ENCODE measurements around the gene NISCH.

The NISCH gene

DNA sequence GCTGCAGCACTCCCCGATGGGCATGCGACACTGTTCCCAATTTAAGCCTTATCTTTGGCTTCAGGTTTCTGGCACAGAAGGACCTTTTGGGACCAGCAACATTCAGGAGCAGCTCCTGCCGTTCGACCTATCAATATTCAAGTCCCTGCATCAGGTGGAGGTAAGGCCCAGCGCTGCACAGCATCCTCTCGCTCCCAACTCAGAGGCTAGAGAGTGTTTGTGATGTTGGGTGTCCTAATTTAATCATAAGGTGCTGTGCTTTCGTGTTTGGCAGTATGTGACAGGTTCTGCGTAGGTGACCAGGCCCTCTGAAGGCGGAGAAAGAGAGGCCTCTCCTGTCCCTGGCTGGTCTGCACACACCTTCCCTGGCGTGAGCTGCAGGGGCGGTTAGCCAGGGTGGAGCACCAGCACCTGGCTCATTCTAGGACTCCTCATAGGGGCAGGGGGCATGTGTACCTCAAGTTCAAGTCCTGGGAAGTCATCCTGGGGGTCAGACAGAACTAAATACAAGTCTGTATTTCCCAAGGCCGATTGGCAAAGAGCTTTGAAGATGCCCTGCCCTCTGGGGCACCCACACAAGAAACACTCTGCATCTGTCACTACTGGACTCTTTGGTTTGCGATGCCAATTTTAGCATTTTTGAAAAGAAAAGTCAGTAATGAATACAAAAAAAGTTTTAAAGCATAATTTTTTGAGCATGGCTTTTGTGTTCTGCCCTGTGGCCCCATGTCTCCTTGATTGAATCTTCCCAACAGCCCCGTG, 17.0 kb downstream of the NISCH start:
- DNase-seq, result no peak

- DNase-seq, result no peak
These were observed 17.6 kb downstream of the NISCH start for GRCh38 chr3:52473026-52473425.

GRCh38 chr3:52477076-52477795, 21.8 kb downstream of the NISCH start:
- no peak for DNase-seq

GRCh38 chr3:52477796-52478095, 22.3 kb downstream of the NISCH start:
- no peak for DNase-seq

DNA sequence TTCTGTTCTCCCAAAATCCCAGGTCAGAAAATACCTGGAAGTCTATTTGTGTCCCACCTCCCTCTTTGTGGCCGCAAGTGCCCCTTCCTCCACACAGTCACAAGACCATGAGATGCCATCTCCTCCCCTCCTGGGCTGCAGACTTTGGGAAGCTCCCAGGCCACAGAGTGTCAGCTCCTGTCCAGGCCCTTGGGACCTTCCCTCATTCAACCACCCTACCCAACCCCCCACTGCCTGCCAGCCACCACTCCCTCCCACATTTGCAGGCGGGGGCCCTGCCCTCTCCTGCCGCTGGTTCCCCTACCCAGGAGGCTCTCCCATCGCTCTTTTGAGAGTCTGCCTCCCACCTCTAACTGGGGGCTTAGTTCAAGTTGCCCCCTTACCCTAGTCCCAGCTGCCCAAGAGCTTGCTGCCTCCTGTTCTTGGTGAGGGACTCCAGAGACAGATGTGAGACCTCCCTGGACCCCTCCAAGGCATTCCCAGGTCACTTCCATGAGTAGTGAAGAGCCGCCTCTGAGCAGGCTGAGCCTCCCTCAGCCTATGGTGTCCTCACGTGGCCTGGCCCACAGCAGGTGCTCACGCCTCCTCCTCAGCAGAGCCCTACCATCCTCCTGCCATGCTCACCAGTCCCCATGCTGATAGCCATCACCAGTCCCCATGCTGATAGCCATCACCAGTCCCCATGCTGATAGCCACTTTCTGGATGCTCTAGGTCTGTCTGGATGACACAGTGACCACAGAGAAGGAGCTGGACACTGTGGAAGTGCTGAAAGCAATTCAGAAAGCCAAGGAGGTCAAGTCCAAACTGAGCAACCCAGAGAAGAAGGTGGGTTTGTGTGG, 23.9 kb downstream of the NISCH start:
- no peak for DNase-seq

DNA sequence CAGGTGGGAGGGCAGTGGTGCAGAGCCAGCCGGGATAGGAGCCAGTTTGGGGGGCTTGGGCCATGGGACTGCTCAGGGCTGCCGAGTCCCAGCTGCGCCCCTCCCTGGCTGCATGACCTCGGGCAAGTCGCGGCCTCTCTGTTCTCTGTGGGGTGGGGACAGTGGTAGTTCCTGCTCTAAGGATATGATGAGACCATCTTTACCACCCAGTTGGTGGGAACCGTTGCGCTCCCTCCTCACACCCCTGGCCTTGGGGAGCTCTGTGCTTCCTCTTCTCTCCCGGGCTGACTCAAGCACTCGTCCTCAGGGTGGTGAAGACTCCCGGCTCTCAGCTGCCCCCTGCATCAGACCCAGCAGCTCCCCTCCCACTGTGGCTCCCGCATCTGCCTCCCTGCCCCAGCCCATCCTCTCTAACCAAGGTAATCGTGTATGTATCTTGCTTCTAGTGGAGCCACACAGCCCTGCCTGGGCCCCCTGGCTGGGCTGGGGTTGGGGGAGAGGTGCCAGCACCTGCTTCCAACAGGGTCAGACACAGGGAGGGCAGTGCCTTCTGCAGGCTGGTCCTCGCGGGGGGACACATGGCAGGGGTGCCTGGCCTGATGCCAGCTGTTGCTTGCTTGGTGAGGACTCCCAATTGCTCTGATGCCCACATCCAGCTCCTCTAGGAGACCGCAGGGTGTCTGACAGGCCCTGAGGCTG, 24.6 kb downstream of the NISCH start:
- DNase-seq, result no peak

GRCh38 chr3:52480768-52481715, 25.6 kb downstream of the NISCH start:
- DNase-seq, result no peak

DNA sequence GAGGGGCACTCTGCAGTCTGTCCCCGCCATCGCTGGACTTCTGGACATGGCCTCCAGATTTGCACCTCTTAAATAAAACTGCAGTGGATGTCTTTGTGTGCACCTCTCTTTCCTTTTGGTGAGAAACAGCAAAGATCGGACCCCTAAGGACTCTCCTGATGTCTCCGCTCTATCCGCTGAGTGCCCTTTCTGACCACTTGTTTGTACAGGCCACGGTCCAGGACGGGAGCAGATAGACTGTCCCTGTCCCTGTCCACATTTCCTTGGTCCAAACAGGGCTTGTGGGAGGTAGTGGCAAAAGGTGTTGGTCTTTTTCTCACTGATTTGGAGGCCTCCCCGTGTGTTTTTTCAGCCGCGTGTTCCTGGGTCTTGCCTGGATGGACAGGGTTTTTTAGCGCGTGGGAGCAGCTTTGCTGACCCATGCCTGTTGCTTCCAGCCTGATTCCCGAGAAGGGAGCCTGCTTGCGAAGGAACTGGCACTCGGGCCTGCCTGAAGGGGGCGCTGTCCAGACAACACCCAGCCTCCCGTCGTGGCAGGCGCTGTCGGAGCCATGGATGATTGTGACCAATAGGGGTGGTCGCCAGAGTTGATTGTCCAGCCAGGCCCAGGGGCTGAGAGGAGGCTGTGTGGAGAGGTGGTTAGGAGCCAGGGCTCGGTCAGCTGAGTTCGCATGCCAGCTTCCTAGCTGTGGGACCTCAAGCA, 26.6 kb downstream of the NISCH start:
- peak; percentile 27 for DNase-seq

DNA sequence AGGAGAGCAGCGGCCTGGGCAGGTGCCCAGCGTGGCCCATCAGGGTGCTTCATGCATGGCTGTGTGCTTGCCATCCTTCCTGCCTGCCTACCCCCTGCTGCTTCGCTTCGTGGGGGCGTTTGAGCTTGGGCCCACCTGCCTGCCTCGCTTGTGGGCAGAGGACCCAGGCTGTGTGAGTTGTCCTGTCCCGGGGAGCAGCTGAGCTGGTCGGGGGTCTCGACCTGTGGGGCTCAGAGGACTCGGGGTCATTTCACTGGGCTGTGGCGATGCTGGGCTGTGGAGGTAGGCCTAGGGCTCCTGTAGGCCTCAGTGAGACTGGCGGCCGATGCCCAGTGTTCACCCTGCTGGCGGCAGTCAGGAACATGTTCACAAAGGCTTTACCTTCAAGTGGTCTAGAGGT, 27.7 kb downstream of the NISCH start:
- DNase-seq, result no peak

GRCh38 chr3:52483577-52484381, 28.4 kb downstream of the NISCH start:
- DNase-seq, result no peak

- no peak for DNase-seq
These were observed 29.5 kb downstream of the NISCH start for GRCh38 chr3:52484680-52485461.

DNA sequence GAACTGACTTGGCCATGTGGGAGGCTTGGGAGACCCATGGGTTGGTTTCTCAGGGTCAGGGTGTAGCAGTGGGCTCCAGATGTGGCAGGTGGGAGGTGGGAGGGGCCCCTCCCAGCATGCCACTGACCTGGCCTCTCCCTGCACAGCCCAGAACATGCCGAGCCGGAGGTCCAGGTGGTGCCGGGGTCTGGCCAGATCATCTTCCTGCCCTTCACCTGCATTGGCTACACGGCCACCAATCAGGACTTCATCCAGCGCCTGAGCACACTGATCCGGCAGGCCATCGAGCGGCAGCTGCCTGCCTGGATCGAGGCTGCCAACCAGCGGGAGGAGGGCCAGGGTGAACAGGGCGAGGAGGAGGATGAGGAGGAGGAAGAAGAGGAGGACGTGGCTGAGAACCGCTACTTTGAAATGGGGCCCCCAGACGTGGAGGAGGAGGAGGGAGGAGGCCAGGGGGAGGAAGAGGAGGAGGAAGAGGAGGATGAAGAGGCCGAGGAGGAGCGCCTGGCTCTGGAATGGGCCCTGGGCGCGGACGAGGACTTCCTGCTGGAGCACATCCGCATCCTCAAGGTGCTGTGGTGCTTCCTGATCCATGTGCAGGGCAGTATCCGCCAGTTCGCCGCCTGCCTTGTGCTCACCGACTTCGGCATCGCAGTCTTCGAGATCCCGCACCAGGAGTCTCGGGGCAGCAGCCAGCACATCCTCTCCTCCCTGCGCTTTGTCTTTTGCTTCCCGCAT, 31.8 kb downstream of the NISCH start:
- no peak for DNase-seq

DNA sequence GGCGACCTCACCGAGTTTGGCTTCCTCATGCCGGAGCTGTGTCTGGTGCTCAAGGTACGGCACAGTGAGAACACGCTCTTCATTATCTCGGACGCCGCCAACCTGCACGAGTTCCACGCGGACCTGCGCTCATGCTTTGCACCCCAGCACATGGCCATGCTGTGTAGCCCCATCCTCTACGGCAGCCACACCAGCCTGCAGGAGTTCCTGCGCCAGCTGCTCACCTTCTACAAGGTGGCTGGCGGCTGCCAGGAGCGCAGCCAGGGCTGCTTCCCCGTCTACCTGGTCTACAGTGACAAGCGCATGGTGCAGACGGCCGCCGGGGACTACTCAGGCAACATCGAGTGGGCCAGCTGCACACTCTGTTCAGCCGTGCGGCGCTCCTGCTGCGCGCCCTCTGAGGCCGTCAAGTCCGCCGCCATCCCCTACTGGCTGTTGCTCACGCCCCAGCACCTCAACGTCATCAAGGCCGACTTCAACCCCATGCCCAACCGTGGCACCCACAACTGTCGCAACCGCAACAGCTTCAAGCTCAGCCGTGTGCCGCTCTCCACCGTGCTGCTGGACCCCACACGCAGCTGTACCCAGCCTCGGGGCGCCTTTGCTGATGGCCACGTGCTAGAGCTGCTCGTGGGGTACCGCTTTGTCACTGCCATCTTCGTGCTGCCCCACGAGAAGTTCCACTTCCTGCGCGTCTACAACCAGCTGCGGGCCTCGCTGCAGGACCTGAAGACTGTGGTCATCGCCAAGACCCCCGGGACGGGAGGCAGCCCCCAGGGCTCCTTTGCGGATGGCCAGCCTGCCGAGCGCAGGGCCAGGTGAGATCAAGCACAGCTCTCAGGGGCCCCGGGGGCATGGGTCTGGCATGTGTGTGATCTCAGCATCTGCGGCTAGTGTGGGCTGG, 32.6 kb downstream of the NISCH start:
- no peak for DNase-seq

GRCh38 chr3:52488746-52489145, 33.3 kb downstream of the NISCH start:
- no peak for DNase-seq

DNA sequence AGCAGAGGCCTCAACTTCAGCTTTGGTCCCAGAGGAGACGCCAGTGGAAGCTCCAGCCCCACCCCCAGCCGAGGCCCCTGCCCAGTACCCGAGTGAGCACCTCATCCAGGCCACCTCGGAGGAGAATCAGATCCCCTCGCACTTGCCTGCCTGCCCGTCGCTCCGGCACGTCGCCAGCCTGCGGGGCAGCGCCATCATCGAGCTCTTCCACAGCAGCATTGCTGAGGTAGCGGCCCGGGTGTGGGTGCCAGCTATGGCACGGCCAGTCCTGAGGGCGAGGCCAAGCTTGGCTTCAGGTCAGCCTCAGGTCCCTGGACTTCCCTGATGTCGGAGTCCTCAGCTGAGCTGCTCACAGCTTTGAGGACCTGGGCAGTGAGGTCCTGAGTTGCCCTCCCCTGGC, 34.0 kb downstream of the NISCH start:
- no peak for DNase-seq

DNA sequence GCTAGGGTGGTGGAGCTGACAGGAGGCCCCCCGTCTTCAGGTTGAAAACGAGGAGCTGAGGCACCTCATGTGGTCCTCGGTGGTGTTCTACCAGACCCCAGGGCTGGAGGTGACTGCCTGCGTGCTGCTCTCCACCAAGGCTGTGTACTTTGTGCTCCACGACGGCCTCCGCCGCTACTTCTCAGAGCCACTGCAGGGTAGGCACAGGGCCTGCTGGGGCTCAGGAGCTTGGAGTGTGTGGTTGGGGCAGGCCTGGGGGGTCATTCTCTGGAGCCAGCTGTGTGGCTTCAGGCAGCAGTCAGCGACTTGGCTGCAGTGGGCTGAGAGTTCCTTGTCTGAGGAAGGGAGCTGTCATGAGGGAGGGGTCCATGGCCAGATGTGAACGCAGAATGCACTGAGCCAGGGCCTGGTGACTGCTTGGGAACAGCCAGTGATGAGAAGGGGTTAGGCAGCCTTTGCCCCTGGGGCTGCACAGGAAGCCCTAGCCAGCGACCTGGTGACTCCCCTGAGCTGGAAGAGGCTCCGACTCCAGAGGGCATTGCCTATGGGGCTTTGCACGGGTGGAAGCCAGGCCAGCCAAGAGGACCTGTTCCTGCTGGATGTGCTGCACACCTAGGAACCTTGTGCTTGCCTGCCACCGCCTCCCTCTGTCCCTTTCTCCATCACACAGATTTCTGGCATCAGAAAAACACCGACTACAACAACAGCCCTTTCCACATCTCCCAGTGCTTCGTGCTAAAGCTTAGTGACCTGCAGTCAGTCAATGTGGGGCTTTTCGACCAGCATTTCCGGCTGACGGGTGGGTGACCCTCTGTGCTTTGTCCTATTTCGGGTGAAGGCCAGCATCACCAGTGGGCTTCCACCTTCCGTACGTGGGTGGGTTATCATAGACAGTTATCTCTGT, 34.9 kb downstream of the NISCH start:
- DNase-seq, result no peak

Data from stimulated activated CD4-positive, alpha-beta T cell treated with anti-CD3 and anti-CD28 coated beads, Interleukin-15, amount 100 ng/mL, for 24 hours (primary cell).